IPS-18c (cell line): ENCODE measurements around the gene STON1.
"Not testable (repeated sequence)": the region's sequence is repeated elsewhere in the genome, so short reads cannot be mapped to it uniquely, and the experiment has no call there.

Experiments used
- H3K4me3 ChIP-seq: 2 replicates; pipeline ENCODE4 v1.7.0; 2013; ENCODE audit warnings: low read depth, mild to moderate bottlenecking, low read length, moderate library complexity; ENCODE audit not compliant: insufficient read depth
- H3K9me3 ChIP-seq: one replicate; pipeline ENCODE4 v1.6.1; 2013; ENCODE audit warnings: mild to moderate bottlenecking, low read length, moderate library complexity; ENCODE audit not compliant: control insufficient read depth, insufficient read depth

Gene STON1

DNA sequence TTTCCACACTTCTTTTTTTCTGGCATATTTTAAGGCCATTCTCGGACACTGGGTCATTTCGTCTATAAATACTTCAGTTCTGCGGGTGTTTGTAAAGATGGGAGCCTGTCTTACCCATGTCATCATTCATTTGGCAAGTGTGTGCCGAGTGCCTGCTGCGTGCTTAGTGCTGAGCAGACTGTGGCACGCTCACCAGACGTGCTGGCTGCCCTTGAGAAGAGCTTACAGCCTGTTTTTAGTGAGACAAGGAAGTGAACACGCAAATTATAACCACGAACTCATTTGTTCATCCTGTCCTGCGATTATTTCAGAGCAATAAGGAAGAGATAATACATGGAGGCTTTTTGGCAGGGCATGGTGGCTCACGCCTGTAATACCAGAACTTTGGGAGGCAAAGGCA is 10.4 kb upstream of the STON1 start:
- no peak overlapping the region for H3K4me3 ChIP-seq
- no peaks in the 10 kb centered on the region for H3K9me3 ChIP-seq

GRCh38 chr2:48524756-48525155 is 5.2 kb upstream of the STON1 start:
- not testable (repeated sequence) for H3K9me3 ChIP-seq, H3K4me3 ChIP-seq

- no peaks in the 10 kb centered on the region for H3K9me3 ChIP-seq
- no peak overlapping the region for H3K4me3 ChIP-seq
Measured at GRCh38 chr2:48525269-48525943, 4.5 kb upstream of the STON1 start.

DNA sequence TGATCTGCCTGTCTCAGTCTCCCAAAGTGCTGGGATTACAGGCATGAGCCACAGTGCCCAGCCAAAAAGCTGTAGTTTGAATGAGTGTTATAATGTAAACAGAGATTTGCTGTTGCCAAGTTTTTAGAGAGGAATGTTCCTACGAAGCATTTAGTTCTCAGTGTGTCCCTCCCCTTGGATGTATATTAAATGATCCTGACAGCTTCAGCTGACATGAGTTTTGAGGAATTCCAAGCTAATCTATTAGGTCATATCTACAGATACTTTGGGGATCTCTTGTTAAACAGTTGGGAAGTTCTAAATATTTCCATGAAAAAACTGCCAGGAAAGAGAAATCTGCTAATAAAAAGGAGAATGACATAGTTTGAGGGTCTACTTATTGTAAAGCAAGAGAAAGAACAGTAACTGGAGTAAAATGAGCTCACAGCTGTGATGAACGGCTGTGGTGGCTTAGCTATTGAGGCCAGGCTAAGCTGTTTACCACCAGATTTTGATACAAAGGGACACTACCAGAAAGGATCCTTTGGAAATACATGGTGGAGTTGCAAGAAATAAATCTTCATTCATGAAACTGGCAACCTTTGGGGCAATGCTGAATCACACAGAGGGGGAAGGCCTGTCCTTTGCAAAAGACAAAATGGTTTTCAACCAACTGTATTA is 2.6 kb upstream of the STON1 start:
- H3K4me3 ChIP-seq, result no peak overlapping the region

DNA sequence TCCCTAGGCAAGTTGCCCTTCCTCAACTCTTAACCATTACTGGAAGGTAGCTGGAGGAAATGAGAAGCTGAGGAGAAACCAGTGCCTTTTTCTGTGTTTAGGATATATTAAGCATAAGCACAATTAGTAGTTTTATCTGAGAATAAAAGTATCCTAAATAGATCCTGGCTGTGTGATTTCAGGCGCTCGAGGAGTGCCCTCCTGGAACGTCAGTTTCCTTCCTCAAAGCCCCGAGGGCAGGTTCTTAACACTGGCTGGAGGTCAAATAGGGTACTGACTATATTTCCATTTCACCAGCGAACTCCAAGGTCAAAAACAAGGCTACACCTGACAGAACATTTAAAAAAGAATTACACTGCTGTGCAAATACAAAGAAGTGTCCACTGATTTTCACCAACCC is 1.5 kb upstream of the STON1 start:
- H3K9me3 ChIP-seq, result no peaks in the 10 kb centered on the region
- H3K4me3 ChIP-seq, result no peak overlapping the region

More for the DNA sequence above, 2.6 kb upstream of the STON1 start:
- H3K9me3 ChIP-seq, result no peaks in the 10 kb centered on the region

- H3K4me3 ChIP-seq, result no peak overlapping the region
- H3K9me3 ChIP-seq, result no peaks in the 10 kb centered on the region
Measured at GRCh38 chr2:48529194-48529593, 760 bp upstream of the STON1 start.

GRCh38 chr2:48529676-48530032 is 300 bp upstream of the STON1 start:
- Histone ChIP-seq H3K9me3 (no peaks in the 10 kb centered on the region), H3K4me3 (peak overlapping the region; percentile 61; the same call in 1 of the 2 replicates)

DNA sequence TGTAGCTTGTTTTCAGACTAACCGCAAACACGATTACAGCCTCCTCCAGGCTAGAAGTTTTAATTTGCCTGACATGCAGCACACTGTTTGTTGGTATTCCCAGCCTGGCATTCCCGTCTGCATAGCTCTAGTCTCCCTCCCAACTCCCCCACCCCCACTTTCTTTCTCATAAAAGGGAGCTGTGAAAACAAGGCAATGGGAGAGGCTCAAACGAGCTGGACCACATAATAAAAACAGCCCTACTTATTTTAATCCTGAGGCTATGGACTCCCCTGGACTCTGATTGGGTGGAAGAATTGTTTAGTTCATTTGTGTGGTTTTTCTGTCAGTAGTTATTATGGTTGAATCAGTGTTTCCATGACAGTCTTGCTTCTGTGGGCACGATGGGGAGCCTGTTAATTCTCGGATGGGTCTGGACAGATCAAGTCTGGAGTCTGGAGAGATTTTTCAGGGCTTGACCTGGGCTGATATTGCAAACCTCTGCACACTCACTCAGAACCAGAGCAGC is 1.2 kb downstream of the STON1 start:
- Histone ChIP-seq H3K9me3 (no peaks in the 10 kb centered on the region), H3K4me3 (peak overlapping the region; percentile 77)

DNA sequence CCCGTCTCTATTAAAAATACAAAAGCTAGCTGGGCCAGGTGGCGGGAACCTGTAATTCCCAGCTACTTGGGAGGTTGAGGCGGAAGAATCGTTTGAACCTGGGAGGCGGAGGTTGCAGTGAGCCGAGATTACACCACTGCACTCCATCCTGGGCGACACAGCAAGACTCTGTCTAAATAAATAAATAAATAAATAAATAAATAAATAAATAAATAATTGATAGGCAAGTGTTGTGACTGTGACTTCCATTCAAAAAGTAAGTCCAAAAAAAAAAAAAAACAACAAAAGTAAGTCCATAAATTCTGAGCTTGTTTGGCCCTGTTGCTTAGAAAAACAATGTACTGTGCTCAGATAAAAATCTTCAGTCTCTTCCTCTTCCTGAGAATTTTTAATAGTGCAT is 2.2 kb downstream of the STON1 start:
- Histone ChIP-seq H3K9me3 (no peaks in the 10 kb centered on the region), H3K4me3 (no peak overlapping the region)

GRCh38 chr2:48532824-48533223 is 2.9 kb downstream of the STON1 start:
- Histone ChIP-seq H3K4me3 (no peak overlapping the region), H3K9me3 (no peaks in the 10 kb centered on the region)

DNA sequence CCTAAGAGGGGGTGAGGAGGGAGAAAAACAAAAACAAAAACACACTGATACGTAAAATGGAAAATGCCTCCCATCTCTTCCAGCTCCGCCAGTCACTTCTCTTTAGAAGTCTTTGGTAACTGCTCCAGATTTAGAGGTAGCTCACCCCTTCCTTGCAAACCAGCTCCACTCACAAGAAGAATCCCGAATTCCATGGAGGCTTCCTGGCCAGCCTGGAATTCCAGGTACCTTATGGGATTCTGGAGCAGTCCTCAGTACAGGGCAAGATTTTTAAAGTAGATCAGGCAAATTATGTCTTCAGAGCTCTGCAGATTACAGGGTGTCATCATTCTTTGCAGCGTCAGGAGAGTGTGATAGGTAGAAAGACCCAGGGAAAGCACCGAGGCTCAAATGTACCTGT is 4.8 kb downstream of the STON1 start:
- Histone ChIP-seq H3K9me3 (no peaks in the 10 kb centered on the region), H3K4me3 (no peak overlapping the region)

DNA sequence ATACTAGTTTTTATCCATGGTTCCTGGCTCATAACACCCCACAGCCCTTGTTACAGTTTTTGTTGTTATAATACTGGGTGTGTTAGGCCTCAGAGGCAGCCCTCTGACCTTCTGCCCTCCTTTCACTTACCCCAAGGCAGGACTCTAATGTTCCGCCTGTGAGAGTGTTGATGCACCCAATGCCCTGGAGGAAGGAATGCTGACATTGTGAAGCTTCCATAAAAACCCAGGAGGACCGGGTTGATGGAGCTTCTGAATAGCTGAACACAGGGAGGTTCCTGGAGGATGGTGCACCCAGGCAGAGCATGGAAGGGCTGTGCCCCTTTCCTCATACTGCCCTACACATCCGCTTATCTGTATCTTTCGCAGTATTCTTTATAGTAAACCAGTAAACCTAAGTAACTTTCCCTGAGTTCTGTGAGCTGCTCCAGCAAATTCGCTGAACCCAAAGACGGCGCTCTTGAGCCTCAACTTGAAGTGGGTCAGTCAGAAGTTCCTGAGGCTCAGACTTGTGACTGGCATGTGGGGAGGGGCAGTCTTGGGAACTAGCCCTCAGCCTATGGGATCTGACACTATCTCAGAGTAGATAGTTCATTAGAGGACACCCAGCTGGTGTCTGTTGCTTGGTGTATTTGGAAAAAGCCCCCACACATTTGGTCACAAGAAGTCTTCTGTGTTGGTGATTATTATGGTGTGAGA is 10.4 kb downstream of the STON1 start:
- Histone ChIP-seq H3K9me3 (no peaks in the 10 kb centered on the region), H3K4me3 (no peak overlapping the region)

DNA sequence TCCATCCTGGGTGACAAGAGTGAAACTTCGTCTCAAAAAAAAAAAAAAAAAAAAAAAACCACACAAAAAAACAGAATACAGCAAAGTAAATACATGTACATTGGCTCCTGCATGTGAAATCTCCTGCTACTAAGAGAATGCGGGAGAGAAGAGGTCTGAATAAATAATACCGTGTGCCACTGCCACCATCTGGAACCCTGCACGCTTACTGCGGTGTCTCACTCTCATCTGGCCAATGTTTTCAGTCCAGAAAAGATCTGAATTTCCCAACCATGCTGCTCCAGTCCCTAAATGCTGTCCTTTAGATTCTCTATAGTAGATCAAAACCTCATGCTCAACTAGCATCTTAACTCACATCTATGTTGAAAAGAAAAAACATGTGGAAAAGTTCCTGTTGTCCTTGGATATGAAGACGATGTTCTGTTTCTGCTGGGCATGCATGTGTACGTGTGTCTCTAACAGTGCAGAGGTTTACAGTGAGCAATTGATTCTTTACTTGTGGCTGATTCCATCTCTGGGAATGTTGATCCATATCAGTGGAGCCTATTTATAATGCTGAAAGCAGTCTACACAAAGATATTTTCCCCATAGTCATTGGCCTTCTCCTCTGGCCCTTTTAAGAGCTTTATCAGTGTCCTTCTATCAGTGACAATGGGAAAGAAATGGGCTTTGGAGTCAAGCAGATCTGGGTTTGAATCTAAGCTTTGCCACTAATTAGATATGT is 11.9 kb downstream of the STON1 start:
- Histone ChIP-seq H3K9me3 (no peaks in the 10 kb centered on the region), H3K4me3 (no peak overlapping the region)

DNA sequence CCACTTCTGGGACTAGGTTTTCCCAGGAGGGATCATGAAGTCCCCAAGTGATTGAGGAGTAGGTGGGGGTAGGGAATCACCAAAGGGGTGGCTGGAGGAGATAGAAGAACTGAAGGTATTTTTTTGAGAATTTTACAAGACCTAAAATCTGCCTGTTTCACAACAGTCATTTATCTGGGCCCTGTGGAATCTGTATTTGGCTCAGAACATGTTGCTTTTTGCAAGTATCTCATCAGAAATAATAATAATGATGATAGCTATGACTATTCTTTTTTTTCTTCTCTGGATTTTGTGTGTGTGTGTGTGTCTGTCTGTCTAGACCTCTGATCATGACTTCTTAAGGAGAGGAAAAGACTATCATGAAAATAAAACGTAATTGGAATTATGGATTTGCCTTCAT is 13.9 kb downstream of the STON1 start:
- H3K4me3 ChIP-seq, result no peak overlapping the region
- H3K9me3 ChIP-seq, result no peaks in the 10 kb centered on the region

- no peaks in the 10 kb centered on the region for H3K9me3 ChIP-seq
- no peak overlapping the region for H3K4me3 ChIP-seq
Measured at GRCh38 chr2:48545244-48545643, 15.3 kb downstream of the STON1 start.

DNA sequence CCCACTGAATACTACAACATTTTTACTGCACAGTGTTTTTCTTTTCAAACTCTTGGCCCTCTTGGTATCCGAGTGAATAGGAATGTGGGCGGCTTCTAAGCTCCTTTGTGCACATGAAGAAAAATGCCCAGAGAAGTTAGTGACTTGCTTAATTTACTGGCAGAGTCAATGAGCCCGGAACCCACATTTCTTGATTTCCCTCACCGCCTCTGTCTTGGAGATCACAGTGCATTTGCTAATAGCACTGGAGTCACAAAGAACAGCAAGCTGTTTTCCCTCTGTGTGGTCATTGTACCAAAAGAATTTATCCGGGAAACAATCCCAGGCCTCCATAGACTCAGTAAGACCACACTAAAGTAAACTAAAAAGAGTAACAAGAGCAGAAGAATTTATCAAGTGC is 18.9 kb downstream of the STON1 start:
- Histone ChIP-seq H3K9me3 (no peaks in the 10 kb centered on the region), H3K4me3 (no peak overlapping the region)

GRCh38 chr2:48549972-48550371 is 20.0 kb downstream of the STON1 start:
- no peak overlapping the region for H3K4me3 ChIP-seq
- no peaks in the 10 kb centered on the region for H3K9me3 ChIP-seq

- H3K4me3 ChIP-seq, result no peak overlapping the region
Measured at GRCh38 chr2:48551548-48551947, 21.6 kb downstream of the STON1 start.

More at GRCh38 chr2:48551548-48551947, 21.6 kb downstream of the STON1 start:
- H3K9me3 ChIP-seq, result no peaks in the 10 kb centered on the region
